ENCODE data around the gene ZNF423.

The ZNF423 gene

DNA sequence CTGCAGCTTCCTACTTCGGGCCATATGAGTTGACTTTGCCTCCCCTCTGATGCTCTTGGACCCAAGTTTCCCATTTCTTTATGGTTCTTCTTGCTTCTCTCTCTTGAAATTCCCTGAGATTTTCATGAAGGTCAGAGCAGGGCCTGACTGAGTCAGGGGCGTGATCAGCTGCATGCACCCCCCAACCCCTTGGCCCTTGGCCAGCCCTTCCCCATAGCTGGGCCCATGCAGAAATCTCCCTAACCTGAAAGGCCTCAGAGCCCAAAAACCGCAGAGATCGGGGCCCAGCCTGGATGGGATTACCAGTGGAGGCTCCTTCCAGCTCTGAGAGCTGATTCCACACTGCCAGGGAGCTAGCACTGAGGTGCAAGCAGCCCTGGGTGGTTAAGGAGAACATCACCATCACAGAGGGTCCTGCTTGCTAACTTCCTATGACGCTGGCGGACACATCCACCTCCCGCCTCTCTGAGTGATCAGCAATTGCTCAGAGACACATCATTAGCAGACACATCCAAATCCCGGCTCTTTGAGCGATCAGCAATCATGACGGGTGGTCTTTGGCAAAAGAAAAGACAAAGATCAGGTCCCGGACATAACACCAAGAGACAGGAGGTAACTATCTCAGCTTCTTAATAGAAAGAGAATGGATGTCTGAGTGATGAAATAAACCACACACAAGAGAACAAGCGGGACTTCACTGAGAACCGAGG lies 320.9 kb downstream of the ZNF423 start:
- H2AFZ ChIP-seq (ENCODE audit: low read length), result no peak overlapping the region
- H3K4me1 ChIP-seq (ENCODE audit: low read length), result no peaks in the 10 kb centered on the region
- no peaks in the 10 kb centered on the region for H3K79me2 ChIP-seq (ENCODE audit: low read length)
- no peaks in the 10 kb centered on the region for H3F3A ChIP-seq (ENCODE audit: insufficient read depth, low read length)
- H3K36me3 ChIP-seq (replicated peaks; ENCODE audit: insufficient read depth, low read length), result no peaks in the 10 kb centered on the region
- H3K27me3 ChIP-seq (replicated peaks; ENCODE audit: insufficient read depth, low read length), result peaks cover 26% of the 10 kb centered on the region
- TF ChIP-seq EZH2phosphoT487 (IDR thresholded peaks at IDR 0.05; ENCODE audit: low read length) (no peak), EZH2 (optimal IDR thresholded peaks at IDR 0.05; ENCODE audit: low read depth, low read length) (no peak)
- TF ChIP-seq, protein P1, sequence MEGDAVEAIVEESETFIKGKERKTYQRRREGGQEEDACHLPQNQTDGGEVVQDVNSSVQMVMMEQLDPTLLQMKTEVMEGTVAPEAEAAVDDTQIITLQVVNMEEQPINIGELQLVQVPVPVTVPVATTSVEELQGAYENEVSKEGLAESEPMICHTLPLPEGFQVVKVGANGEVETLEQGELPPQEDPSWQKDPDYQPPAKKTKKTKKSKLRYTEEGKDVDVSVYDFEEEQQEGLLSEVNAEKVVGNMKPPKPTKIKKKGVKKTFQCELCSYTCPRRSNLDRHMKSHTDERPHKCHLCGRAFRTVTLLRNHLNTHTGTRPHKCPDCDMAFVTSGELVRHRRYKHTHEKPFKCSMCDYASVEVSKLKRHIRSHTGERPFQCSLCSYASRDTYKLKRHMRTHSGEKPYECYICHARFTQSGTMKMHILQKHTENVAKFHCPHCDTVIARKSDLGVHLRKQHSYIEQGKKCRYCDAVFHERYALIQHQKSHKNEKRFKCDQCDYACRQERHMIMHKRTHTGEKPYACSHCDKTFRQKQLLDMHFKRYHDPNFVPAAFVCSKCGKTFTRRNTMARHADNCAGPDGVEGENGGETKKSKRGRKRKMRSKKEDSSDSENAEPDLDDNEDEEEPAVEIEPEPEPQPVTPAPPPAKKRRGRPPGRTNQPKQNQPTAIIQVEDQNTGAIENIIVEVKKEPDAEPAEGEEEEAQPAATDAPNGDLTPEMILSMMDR (IDR thresholded peaks at IDR 0.05; ENCODE audit: low read length), result no peak
- H3K27ac ChIP-seq (ENCODE audit: low read length), result no peak overlapping the region
- H3K9ac ChIP-seq (ENCODE audit: low read length), result no peak overlapping the region
- no peaks in the 10 kb centered on the region for H4K20me1 ChIP-seq (ENCODE audit: insufficient read depth, low read length)
- no peak overlapping the region for H3K4me3 ChIP-seq (ENCODE audit: low read length)
- DNase-seq, result no peak
- H3K4me2 ChIP-seq (ENCODE audit: low read depth, low read length), result no peak overlapping the region
- H3K9me3 ChIP-seq (replicated peaks; ENCODE audit: insufficient read depth, low read length), result no peaks in the 10 kb centered on the region
- H3K9me2 ChIP-seq (replicated peaks; ENCODE audit: insufficient read depth, low read length), result no peaks in the 10 kb centered on the region

DNA sequence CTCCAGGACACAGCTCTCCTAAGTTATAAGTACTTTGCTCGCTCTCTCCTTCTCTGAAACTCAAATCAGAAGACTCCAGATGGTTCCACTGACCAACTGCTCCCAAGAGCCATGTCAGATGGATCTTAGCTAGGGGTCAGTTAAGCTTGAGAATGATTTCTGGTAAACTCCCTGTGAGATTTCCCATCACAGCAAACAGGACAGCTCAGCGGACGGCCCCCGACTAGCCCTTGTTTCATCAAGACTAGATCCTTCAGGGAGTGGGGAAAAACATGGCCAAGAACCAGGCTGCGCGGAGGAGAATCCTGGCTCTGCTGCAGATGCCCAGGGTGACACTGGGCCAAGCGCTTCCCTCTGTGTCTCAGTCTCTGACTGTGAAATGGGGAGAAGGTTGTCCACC lies 322.5 kb downstream of the ZNF423 start:
- no peak overlapping the region for H3K9ac ChIP-seq (ENCODE audit: low read length)
- H3K9me3 ChIP-seq (replicated peaks; ENCODE audit: insufficient read depth, low read length), result no peaks in the 10 kb centered on the region
- H3K79me2 ChIP-seq (ENCODE audit: low read length), result no peaks in the 10 kb centered on the region
- H3K4me3 ChIP-seq (ENCODE audit: low read length), result no peak overlapping the region
- TF ChIP-seq EZH2phosphoT487 (IDR thresholded peaks at IDR 0.05; ENCODE audit: low read length), result no peak
- H4K20me1 ChIP-seq (ENCODE audit: insufficient read depth, low read length), result no peaks in the 10 kb centered on the region
- no peaks in the 10 kb centered on the region for H3F3A ChIP-seq (ENCODE audit: insufficient read depth, low read length)
- H3K4me2 ChIP-seq (ENCODE audit: low read depth, low read length), result no peak overlapping the region
- no peak overlapping the region for H2AFZ ChIP-seq (ENCODE audit: low read length)
- no peaks in the 10 kb centered on the region for H3K36me3 ChIP-seq (replicated peaks; ENCODE audit: insufficient read depth, low read length)
- no peak for DNase-seq
- peaks cover 34% of the 10 kb centered on the region for H3K27me3 ChIP-seq (replicated peaks; ENCODE audit: insufficient read depth, low read length)
- H3K9me2 ChIP-seq (replicated peaks; ENCODE audit: insufficient read depth, low read length), result no peaks in the 10 kb centered on the region
- no peak overlapping the region for H3K27ac ChIP-seq (ENCODE audit: low read length)
- no peaks in the 10 kb centered on the region for H3K4me1 ChIP-seq (ENCODE audit: low read length)

DNA sequence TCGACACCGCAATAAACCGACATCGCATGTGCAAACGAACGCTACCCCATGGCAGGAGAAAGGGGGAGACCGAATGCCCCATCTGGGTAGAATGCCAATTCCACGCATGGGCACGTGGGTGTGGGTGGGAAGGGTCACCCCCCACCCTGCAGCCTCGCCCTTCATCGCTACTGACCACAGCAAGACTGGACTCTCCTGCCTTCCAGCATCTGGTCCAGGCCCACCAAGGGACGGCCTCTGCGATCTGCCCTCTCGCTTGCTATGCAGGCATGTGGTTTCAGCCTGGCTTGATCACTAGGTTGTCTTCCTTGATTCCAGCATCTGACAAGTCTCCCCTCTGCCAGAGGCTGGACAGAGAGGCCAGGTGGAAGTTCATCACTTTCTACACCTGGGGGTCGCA lies 323.0 kb downstream of the ZNF423 start:
- H3K4me1 ChIP-seq (ENCODE audit: low read length), result no peaks in the 10 kb centered on the region
- TF ChIP-seq EZH2 (optimal IDR thresholded peaks at IDR 0.05; ENCODE audit: low read depth, low read length) (no peak), EZH2phosphoT487 (IDR thresholded peaks at IDR 0.05; ENCODE audit: low read length) (no peak)
- TF ChIP-seq, protein P1 (IDR thresholded peaks at IDR 0.05; ENCODE audit: low read length), result no peak
- H3K79me2 ChIP-seq (ENCODE audit: low read length), result no peaks in the 10 kb centered on the region
- peaks cover 34% of the 10 kb centered on the region for H3K27me3 ChIP-seq (replicated peaks; ENCODE audit: insufficient read depth, low read length)
- DNase-seq, result no peak
- H3K4me2 ChIP-seq (ENCODE audit: low read depth, low read length), result no peak overlapping the region
- no peak overlapping the region for H2AFZ ChIP-seq (ENCODE audit: low read length)
- H3K9ac ChIP-seq (ENCODE audit: low read length), result no peak overlapping the region
- H3K36me3 ChIP-seq (replicated peaks; ENCODE audit: insufficient read depth, low read length), result no peaks in the 10 kb centered on the region
- H3K4me3 ChIP-seq (ENCODE audit: low read length), result no peak overlapping the region
- H3K27ac ChIP-seq (ENCODE audit: low read length), result no peak overlapping the region
- no peaks in the 10 kb centered on the region for H3K9me3 ChIP-seq (replicated peaks; ENCODE audit: insufficient read depth, low read length)
- H3F3A ChIP-seq (ENCODE audit: insufficient read depth, low read length), result no peaks in the 10 kb centered on the region
- H3K9me2 ChIP-seq (replicated peaks; ENCODE audit: insufficient read depth, low read length), result no peaks in the 10 kb centered on the region
- H4K20me1 ChIP-seq (ENCODE audit: insufficient read depth, low read length), result no peaks in the 10 kb centered on the region

Data from MM.1S (cell line).